Adrenal gland (tissue), 12 donors: ENCODE data around the gene ZNF35. TPM values are rescaled to one million over a fixed set of nuclear protein-coding genes. Genes with fewer than 3 reads are reported as not detected.

ENCODE experiments used
- DNase-seq, 7 donors: peaks; one replicate each; pipeline ENCODE4 v3.0.0-alpha.2; 2019 to 2020
- H3K27ac ChIP-seq, 5 donors: fragments of 200-600 bp; sonication (generic) in 4 of 5; 1 replicate in 3 of 5; 2 replicates in 2 of 5; pipeline versions ENCODE4 v1.5.1 to v1.8.0; 2016 to 2020; ENCODE audit warnings: mild to moderate bottlenecking in 1 of 5
- H3K27me3 ChIP-seq: fragments of 200-600 bp; 2 replicates; pipeline ENCODE4 v1.8.0; 2021
- H3K36me3 ChIP-seq, 2 donors: fragments of 200-600 bp; replicated peaks in 1 of 2; 1 replicate in 1 of 2; 2 replicates in 1 of 2; pipeline versions ENCODE4 v1.5.1 to v1.8.0; 2018 to 2022
- H3K4me1 ChIP-seq, 2 donors: fragments of 200-600 bp; replicated peaks in 1 of 2; 1 replicate in 1 of 2; 2 replicates in 1 of 2; pipeline versions ENCODE4 v1.5.1 to v1.8.0; 2018 to 2021
- H3K4me3 ChIP-seq, 4 donors: fragments of 200-600 bp; sonication (generic) in 3 of 4; one replicate each; pipeline ENCODE4 v1.5.1; 2016 to 2018
- H3K9me3 ChIP-seq, 3 donors: fragments of 200-600 bp; sonication (generic) in 1 of 3; replicated peaks in 1 of 3; 1 replicate in 2 of 3; 2 replicates in 1 of 3; pipeline versions ENCODE4 v1.5.1 to v1.8.0; 2016 to 2021
- CTCF ChIP-seq, 6 experiments: fragments of 450-650 bp in 4 of 6; fragments of 200-600 bp in 2 of 6; sonication (generic) in 1 of 6; IDR thresholded peaks; 1 replicate in 5 of 6; 2 replicates in 1 of 6; pipeline versions ENCODE4 v1.5.1 to v1.8.0; 2016 to 2021; ENCODE audit warnings: antibody characterized with exemption in 6 of 6, mild to moderate bottlenecking in 2 of 6, moderate library complexity in 1 of 6
- POLR2A ChIP-seq, 2 donors: fragments of 450-650 bp; IDR thresholded peaks; one replicate each; pipeline ENCODE4 v1.6.1; 2017; ENCODE audit warnings: antibody characterized with exemption in 2 of 2, mild to moderate bottlenecking in 2 of 2, moderate library complexity in 1 of 2
- WGBS, 4 donors: extraction: QIAGEN DNeasy Blood & Tissue Kit in 2 of 4; methylation state at CpG; one replicate each; pipeline versions ENCODE4 v1.1.5 to v1.1.7; 2013 to 2017; 5-methylcytosine and 5-hydroxymethylcytosine counted together
- intact Hi-C, 2 donors: fragments of 100-400 bp; cut with DNase I; formaldehyde crosslinking; loops; one replicate each; pipeline versions ENCODE4 v1.14.1 to v1.15.0; 2022 to 2023
- polyA plus RNA-seq, 3 donors: library from polyadenylated mRNA; stranded (reverse); fragments of 200-250 nt in 2 of 3; fragments of 350-450 nt in 1 of 3; fragmentation: Illumina TruSeq in 1 of 3; extraction: RNeasy Lipid Tissue Mini Kit (QIAGEN cat#74804) in 1 of 3; gene quantifications; one replicate each; pipeline ENCODE4 v1.2.3, GENCODE V29; 2013 to 2014
- total RNA-seq, 9 donors: library from RNA; depleted of rRNA in 4 of 9; stranded (reverse); fragments of >200 nt in 4 of 9; fragments of 120-200 nt in 1 of 9; fragmentation: NEBNext Ultra II Directional in 1 of 9; extraction: Animal tissue kit (Norgen Biotek cat#: 25700) in 1 of 9; gene quantifications; one replicate each; pipeline versions ENCODE4 v1.1.0 to v1.2.4, GENCODE V29; 2013 to 2023
- donor health status: healthy with polysubstance abuse.
- donor health status: Bipolar disorder and iron deficiency.
- donor health status: DM: yes; HTN: yes; CAD: no.
- donor health status: DM: no; HTN: no; CAD: no.
- donor health status: DM: no; HTN: no; CAD: no.
- donor health status: DM: yes; HTN: yes; CAD: no.

ZNF35 gene
- total and polyA plus RNA-seq, 12 donors = 2.8 to 13.7 (median 6.2) TPM

GRCh38 chr3:44678480-44679116 is 30.1 kb downstream of the ZNF35 start:
- H3K36me3 ChIP-seq = no peaks in the 10 kb centered on the region
- intact Hi-C loops = no loop called here
- H3K27ac ChIP-seq = no peak overlapping the region
- 94 to 100% (median 96%) methylated on average over 5 of the region's 5 CpGs for WGBS, 4 donors
- no peaks in the 10 kb centered on the region for H3K4me1 ChIP-seq
- no peak overlapping the region for H3K4me3 ChIP-seq
- H3K9me3 ChIP-seq = no peaks in the 10 kb centered on the region
- H3K27me3 ChIP-seq = no peaks in the 10 kb centered on the region
- no peak for DNase-seq
- TF ChIP-seq CTCF (IDR thresholded peaks at IDR 0.05) (no peak), POLR2A (IDR thresholded peaks at IDR 0.05) (no peak)

- Histone ChIP-seq H3K36me3 (no peaks in the 10 kb centered on the region), H3K4me3 (no peak overlapping the region), H3K27me3 (no peaks in the 10 kb centered on the region), H3K4me1 (peaks cover 0 to 5% of the 10 kb centered on the region in 2 donors), H3K9me3 (no peaks in the 10 kb centered on the region), H3K27ac (no peak overlapping the region)
- intact Hi-C loops = no loop called here
- 94 to 100% (median 97%) methylated on average over 4 of the region's 4 CpGs for WGBS, 4 donors
- DNase-seq = no peak
- TF ChIP-seq POLR2A (IDR thresholded peaks at IDR 0.05) = no peak
- no peak for TF ChIP-seq CTCF (IDR thresholded peaks at IDR 0.05)
These were observed 32.5 kb downstream of the ZNF35 start for GRCh38 chr3:44680921-44681455.

- WGBS, 4 donors = 90 to 98% (median 95%) methylated on average over 2 of the region's 2 CpGs
- H3K27me3 ChIP-seq = no peaks in the 10 kb centered on the region
- no peaks in the 10 kb centered on the region for H3K36me3 ChIP-seq
- intact Hi-C loops = no loop called here
- H3K4me3 ChIP-seq = no peak overlapping the region
- H3K4me1 ChIP-seq = peaks cover 0 to 5% of the 10 kb centered on the region in 2 donors
- no peak for DNase-seq
- H3K9me3 ChIP-seq = no peaks in the 10 kb centered on the region
- TF ChIP-seq POLR2A (IDR thresholded peaks at IDR 0.05) (no peak), CTCF (IDR thresholded peaks at IDR 0.05) (no peak)
- H3K27ac ChIP-seq = no peak overlapping the region
These were observed 33.8 kb downstream of the ZNF35 start for GRCh38 chr3:44682182-44682896.

- peaks cover 0 to 5% of the 10 kb centered on the region in 2 donors for H3K4me1 ChIP-seq
- peaks cover 4% of the 10 kb centered on the region for H3K27me3 ChIP-seq
- peak overlapping the region in 1 of 5 donors; percentile 36 for H3K27ac ChIP-seq
- peak; percentile 55 to 86 (median 70) for DNase-seq
- TF ChIP-seq POLR2A (IDR thresholded peaks at IDR 0.05) = no peak
- TF ChIP-seq CTCF (IDR thresholded peaks at IDR 0.05) = no peak
- H3K36me3 ChIP-seq = no peaks in the 10 kb centered on the region
- intact Hi-C loops = no loop called here
- H3K4me3 ChIP-seq = peak overlapping the region in 3 of 4 donors; percentile 40 to 72 (median 66)
- 1 to 4% (median 2%) methylated on average over 21 to 48 of the region's 48 CpGs for WGBS, 4 donors
- H3K9me3 ChIP-seq = no peaks in the 10 kb centered on the region
These were observed 36.7 kb downstream of the ZNF35 start for GRCh38 chr3:44685128-44685800.
